RPMI7951 (cell line): Measurements from ENCODE around the gene SOCS6. TPM values are rescaled to one million over a fixed set of nuclear protein-coding genes. Genes with fewer than 3 reads are reported as not detected.
"Not testable (repeated sequence)": the region's sequence is repeated elsewhere in the genome, so short reads cannot be mapped to it uniquely, and the experiment has no call there.

Experiments used
- DNase-seq: peaks from one replicate; pipeline ENCODE4 v3.0.0-alpha.2; 2012; ENCODE audit warnings: low read depth
- total RNA-seq: library from RNA; depleted of rRNA; stranded (reverse); fragments of >200 nt; shearing (Covaris generic); gene quantifications from 2 replicates; pipeline ENCODE4 v1.2.3, GENCODE V29; 2014; rRNA removed

Gene SOCS6
- 20.1 and 27.6 TPM in 2 replicates for total RNA-seq

GRCh38 chr18:70288851-70289328 lies at the start of gene SOCS6:
TSS of gene SOCS6 (plus strand) at chr18:70289045. CDS start at chr18:70324669, 35,624 bp downstream.
- peak; percentile 74 for DNase-seq

GRCh38 chr18:70243131-70243929 lies 45.5 kb upstream of the SOCS6 start:
- peak; percentile 42 for DNase-seq

GRCh38 chr18:70246061-70246466 lies 42.8 kb upstream of the SOCS6 start:
- DNase-seq, result no peak

GRCh38 chr18:70249118-70249517 lies 39.7 kb upstream of the SOCS6 start:
- peak; percentile 30 for DNase-seq

GRCh38 chr18:70249861-70250260 lies 39.0 kb upstream of the SOCS6 start:
- DNase-seq, result not testable (repeated sequence)

- DNase-seq, result no peak
Observed at GRCh38 chr18:70250781-70251180, 38.1 kb upstream of the SOCS6 start.

- no peak for DNase-seq
Observed at GRCh38 chr18:70256184-70256583, 32.7 kb upstream of the SOCS6 start.

- no peak for DNase-seq
Observed at GRCh38 chr18:70256994-70257393, 31.9 kb upstream of the SOCS6 start.

- no peak for DNase-seq
Observed at GRCh38 chr18:70258243-70258642, 30.6 kb upstream of the SOCS6 start.

GRCh38 chr18:70260683-70261082 lies 28.2 kb upstream of the SOCS6 start:
- DNase-seq, result peak; percentile 12

- DNase-seq, result peak; percentile 60
Observed at GRCh38 chr18:70261141-70261788, 27.6 kb upstream of the SOCS6 start.

GRCh38 chr18:70263336-70263735 lies 25.5 kb upstream of the SOCS6 start:
- no peak for DNase-seq

GRCh38 chr18:70271742-70272141 lies 17.1 kb upstream of the SOCS6 start:
- DNase-seq, result no peak

GRCh38 chr18:70273021-70273420 lies 15.8 kb upstream of the SOCS6 start:
- DNase-seq, result no peak

GRCh38 chr18:70276416-70277191 lies 12.2 kb upstream of the SOCS6 start:
- DNase-seq, result no peak

- DNase-seq, result peak; percentile 29
Observed at GRCh38 chr18:70279470-70279869, 9.4 kb upstream of the SOCS6 start.

GRCh38 chr18:70280007-70280925 lies 8.6 kb upstream of the SOCS6 start:
- DNase-seq, result peak; percentile 64

GRCh38 chr18:70284976-70285620 lies 3.7 kb upstream of the SOCS6 start:
- DNase-seq, result no peak

GRCh38 chr18:70287731-70288130 lies 1.1 kb upstream of the SOCS6 start:
- DNase-seq, result no peak

- peak; percentile 47 for DNase-seq
Observed at GRCh38 chr18:70288171-70288850, 534 bp upstream of the SOCS6 start.
